ENCODE results near the gene C1orf56.

The C1orf56 gene, protein sequence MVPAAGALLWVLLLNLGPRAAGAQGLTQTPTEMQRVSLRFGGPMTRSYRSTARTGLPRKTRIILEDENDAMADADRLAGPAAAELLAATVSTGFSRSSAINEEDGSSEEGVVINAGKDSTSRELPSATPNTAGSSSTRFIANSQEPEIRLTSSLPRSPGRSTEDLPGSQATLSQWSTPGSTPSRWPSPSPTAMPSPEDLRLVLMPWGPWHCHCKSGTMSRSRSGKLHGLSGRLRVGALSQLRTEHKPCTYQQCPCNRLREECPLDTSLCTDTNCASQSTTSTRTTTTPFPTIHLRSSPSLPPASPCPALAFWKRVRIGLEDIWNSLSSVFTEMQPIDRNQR

DNA sequence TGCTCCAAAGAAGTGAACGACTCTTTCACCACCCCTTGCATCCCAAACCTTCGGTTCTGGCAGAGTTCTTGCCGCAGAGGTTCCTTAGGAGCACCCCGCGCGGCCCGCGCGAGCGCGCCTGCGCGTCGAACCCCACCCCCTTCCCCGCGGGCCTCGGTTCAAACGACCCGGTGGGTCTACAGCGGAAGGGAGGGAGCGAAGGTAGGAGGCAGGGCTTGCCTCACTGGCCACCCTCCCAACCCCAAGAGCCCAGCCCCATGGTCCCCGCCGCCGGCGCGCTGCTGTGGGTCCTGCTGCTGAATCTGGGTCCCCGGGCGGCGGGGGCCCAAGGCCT, at the start of gene C1orf56:
Gene C1orf56 (plus strand): TSS at position 161 of the 334 bp plus-strand sequence. CDS start 97 bp downstream, at position 258.
- peak within 1 kb of the TSS; percentile 72 for H3K9ac ChIP-seq (ENCODE audit: low read length)
- H4K20me1 ChIP-seq (ENCODE audit: insufficient read depth, low read length) = no peaks in the 10 kb centered on the region
- H3K79me2 ChIP-seq (ENCODE audit: low read length) = no peaks in the 10 kb centered on the region
- H3K4me2 ChIP-seq (ENCODE audit: low read length) = peak within 1 kb of the TSS; percentile 88
- peaks cover 14% of the 10 kb centered on the region for H3K36me3 ChIP-seq (replicated peaks; ENCODE audit: low read depth, low read length)
- no peak for TF ChIP-seq EZH2phosphoT487 (IDR thresholded peaks at IDR 0.05; ENCODE audit: low read depth)
- no peak for TF ChIP-seq CTCF (IDR thresholded peaks at IDR 0.05; ENCODE audit: low read depth, low read length)
- H3K27ac ChIP-seq (ENCODE audit: low read length) = no peak within 1 kb of the TSS
- peak within 1 kb of the TSS; percentile 94 for H2AFZ ChIP-seq (ENCODE audit: low read depth, low read length)
- H3K4me1 ChIP-seq (ENCODE audit: low read length) = peaks cover 10% of the 10 kb centered on the region
- H3K9me3 ChIP-seq (ENCODE audit: insufficient read depth, low read length) = no peaks in the 10 kb centered on the region
- peak within 1 kb of the TSS; percentile 84 for H3K4me3 ChIP-seq (ENCODE audit: low read length)
- no peaks in the 10 kb centered on the region for H3K27me3 ChIP-seq (ENCODE audit: low read depth, low read length)

DNA sequence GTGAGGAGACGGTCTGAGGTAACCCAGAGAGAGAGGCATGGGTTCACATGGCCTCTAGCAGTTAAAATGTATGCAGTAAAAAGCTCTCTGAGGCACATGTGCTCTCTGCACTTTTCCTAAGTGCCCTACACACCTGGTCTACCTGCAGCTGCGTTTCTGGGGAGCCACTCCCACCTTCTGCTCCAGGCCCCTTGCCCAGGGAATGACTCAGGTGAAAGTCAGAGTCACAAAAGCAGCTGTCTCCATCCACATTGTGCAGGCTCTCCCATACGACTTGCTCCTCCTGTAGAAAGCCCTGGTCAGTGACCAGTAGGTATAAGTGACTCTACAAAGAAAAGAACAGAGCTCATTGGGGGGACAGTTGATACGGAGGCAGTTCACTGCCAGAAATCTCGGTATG, 49.6 kb upstream of the C1orf56 start:
- Histone ChIP-seq H2AFZ (ENCODE audit: low read depth, low read length) (no peak overlapping the region), H3K79me2 (ENCODE audit: low read length) (no peaks in the 10 kb centered on the region), H3K27ac (ENCODE audit: low read length) (no peak overlapping the region), H3K9me3 (ENCODE audit: insufficient read depth, low read length) (no peaks in the 10 kb centered on the region), H3K4me1 (ENCODE audit: low read length) (0 out of 2 replicates have a peak, but pooled peaks cover 3% of the 10 kb centered on the region), H3K4me2 (ENCODE audit: low read length) (no peak overlapping the region), H3K9ac (ENCODE audit: low read length) (no peak overlapping the region), H3K4me3 (ENCODE audit: low read length) (no peak overlapping the region), H3K36me3 (replicated peaks; ENCODE audit: low read depth, low read length) (no peaks in the 10 kb centered on the region), H3K27me3 (ENCODE audit: low read depth, low read length) (no peaks in the 10 kb centered on the region), H4K20me1 (ENCODE audit: insufficient read depth, low read length) (no peaks in the 10 kb centered on the region)
- TF ChIP-seq CTCF (IDR thresholded peaks at IDR 0.05; ENCODE audit: low read depth, low read length) = no peak
- TF ChIP-seq EZH2phosphoT487 (IDR thresholded peaks at IDR 0.05; ENCODE audit: low read depth) = no peak

DNA sequence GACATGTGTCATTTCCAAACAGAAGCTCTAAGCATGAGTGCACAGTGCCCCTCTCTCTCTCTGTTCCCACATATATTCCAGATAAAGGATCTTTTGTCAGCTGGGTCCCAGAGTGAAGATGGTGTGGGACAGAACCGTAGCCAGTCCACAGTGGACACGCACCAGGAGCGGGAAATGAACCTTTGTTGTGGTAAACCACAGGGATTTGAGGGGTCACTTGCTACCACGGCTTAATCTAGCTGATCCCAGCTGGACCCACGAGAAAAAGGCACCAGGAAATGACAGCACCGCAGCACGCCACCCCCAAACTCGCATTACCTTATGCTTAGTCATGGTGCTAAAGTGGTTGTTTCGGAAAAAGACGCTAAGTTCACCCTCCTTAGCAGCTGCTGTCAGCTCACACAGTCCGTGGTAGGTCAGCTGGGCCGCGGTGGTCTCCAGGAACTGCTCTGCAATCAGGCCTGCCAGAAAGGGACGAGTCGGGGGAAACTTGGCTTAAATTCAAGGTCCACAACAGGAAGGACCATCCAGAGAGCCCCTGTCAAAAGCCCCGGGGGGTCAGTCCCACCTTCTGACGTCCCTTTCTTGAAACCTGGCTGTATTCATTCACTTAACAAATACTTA, 48.4 kb upstream of the C1orf56 start:
- Histone ChIP-seq H3K27ac (ENCODE audit: low read length) (no peak overlapping the region), H4K20me1 (ENCODE audit: insufficient read depth, low read length) (no peaks in the 10 kb centered on the region), H3K36me3 (replicated peaks; ENCODE audit: low read depth, low read length) (no peaks in the 10 kb centered on the region), H3K9ac (ENCODE audit: low read length) (no peak overlapping the region), H3K27me3 (ENCODE audit: low read depth, low read length) (no peaks in the 10 kb centered on the region), H3K9me3 (ENCODE audit: insufficient read depth, low read length) (no peaks in the 10 kb centered on the region), H3K4me3 (ENCODE audit: low read length) (no peak overlapping the region), H2AFZ (ENCODE audit: low read depth, low read length) (no peak overlapping the region), H3K4me2 (ENCODE audit: low read length) (no peak overlapping the region), H3K79me2 (ENCODE audit: low read length) (no peaks in the 10 kb centered on the region), H3K4me1 (ENCODE audit: low read length) (0 out of 2 replicates have a peak, but pooled peaks cover 3% of the 10 kb centered on the region)
- no peak for TF ChIP-seq CTCF (IDR thresholded peaks at IDR 0.05; ENCODE audit: low read depth, low read length)
- TF ChIP-seq EZH2phosphoT487 (IDR thresholded peaks at IDR 0.05; ENCODE audit: low read depth) = no peak

GRCh38 chr1:150999926-151000325, 47.6 kb upstream of the C1orf56 start:
- no peaks in the 10 kb centered on the region for H3K79me2 ChIP-seq (ENCODE audit: low read length)
- TF ChIP-seq CTCF (IDR thresholded peaks at IDR 0.05; ENCODE audit: low read depth, low read length) (no peak), EZH2phosphoT487 (IDR thresholded peaks at IDR 0.05; ENCODE audit: low read depth) (no peak)
- no peaks in the 10 kb centered on the region for H3K27me3 ChIP-seq (ENCODE audit: low read depth, low read length)
- no peaks in the 10 kb centered on the region for H3K36me3 ChIP-seq (replicated peaks; ENCODE audit: low read depth, low read length)
- no peak overlapping the region for H2AFZ ChIP-seq (ENCODE audit: low read depth, low read length)
- H3K9me3 ChIP-seq (ENCODE audit: insufficient read depth, low read length) = no peaks in the 10 kb centered on the region
- H3K4me1 ChIP-seq (ENCODE audit: low read length) = 0 out of 2 replicates have a peak, but pooled peaks cover 3% of the 10 kb centered on the region
- no peak overlapping the region for H3K9ac ChIP-seq (ENCODE audit: low read length)
- no peak overlapping the region for H3K4me2 ChIP-seq (ENCODE audit: low read length)
- H3K27ac ChIP-seq (ENCODE audit: low read length) = no peak overlapping the region
- no peaks in the 10 kb centered on the region for H4K20me1 ChIP-seq (ENCODE audit: insufficient read depth, low read length)
- H3K4me3 ChIP-seq (ENCODE audit: low read length) = no peak overlapping the region
